GM18858 (cell line): ENCODE data around the gene CCL23.
"Not testable (repeated sequence)": the region's sequence is repeated elsewhere in the genome, so short reads cannot be mapped to it uniquely, and the experiment has no call there.

Experiments
- ATAC-seq: cut with Tn5 transposase; IDR thresholded peaks from one replicate; pipeline ENCODE4 v1.9.1; 2021; ENCODE audit not compliant: unreplicated experiment

Gene CCL23

DNA sequence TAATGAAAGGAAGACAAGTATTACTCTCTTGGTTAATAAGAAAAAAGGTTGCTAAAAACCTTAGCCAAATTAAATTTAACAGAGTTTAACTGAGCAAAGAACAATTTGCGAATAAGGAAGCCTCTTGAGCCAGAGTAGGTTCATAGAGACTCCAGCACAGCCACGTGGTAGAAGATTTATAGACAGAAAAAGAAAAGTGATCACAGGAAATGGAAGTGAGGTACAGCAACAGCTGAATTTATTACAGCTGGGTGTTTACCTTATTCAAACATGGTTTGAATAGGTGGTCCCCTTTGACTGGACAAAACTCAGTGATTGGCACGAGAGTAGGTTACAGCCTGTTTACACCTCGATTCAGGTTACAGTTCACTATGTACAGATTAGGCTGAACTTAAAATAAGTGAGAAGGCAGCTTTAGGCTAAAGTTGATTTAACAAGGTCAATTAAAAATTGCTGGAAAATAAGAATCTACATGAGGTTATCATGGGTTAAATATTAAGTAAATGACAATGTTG, 13.1 kb downstream of the CCL23 start:
- ATAC-seq = no peak

DNA sequence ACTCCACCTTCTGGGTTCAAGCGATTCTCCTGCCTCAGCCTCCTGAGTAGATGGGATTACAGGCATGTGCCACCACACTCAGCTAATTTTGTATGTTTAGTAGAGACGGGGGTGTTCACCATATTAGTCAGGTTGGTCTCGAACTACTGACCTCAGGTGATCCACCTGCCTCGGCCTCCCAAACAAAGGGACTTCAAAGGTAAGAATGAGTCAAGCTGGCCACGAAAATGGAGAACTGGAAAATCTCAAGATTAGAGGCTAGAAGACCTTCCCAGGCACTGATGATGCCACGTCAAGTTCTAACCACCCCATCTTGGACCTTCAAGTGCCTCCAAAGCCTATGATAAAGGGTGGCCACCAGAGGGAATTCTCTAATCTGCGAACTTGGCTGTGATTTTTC, 15.1 kb downstream of the CCL23 start:
- no peak for ATAC-seq

DNA sequence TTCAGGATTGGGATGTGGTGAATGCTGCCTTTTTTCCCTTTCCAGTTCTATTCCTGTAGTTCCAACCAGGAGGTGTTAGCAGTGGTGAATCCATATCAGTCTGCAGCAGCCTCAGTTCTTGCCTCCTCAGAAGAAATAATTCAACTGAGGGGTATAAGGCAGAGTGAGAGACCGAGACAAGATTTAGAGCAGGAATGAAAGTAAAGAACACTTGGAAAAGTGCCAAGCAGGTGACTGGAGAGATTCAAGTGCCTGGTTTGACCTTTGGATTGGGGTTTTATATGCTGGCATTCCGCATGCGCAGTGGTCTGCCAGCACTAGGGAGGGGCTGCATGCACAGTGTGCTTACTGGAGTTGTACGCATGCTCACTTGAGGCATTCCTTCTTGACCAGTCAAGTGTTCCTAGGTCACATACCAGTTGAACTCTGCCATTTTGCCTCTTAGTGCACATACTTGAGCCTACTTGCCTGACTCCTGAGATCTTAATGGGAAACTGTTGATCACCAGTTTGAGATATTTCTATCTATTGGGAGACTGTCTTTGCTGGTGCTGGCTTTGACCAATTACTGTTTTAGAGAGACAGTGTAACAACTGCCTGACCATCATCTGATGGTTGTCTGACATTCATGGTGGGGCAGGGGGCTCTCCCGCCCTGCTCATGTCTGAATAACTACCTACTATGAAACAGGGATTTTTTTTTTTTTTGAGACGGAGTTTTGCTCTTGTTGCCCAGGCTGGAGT, 15.7 kb downstream of the CCL23 start:
- ATAC-seq = no peak

DNA sequence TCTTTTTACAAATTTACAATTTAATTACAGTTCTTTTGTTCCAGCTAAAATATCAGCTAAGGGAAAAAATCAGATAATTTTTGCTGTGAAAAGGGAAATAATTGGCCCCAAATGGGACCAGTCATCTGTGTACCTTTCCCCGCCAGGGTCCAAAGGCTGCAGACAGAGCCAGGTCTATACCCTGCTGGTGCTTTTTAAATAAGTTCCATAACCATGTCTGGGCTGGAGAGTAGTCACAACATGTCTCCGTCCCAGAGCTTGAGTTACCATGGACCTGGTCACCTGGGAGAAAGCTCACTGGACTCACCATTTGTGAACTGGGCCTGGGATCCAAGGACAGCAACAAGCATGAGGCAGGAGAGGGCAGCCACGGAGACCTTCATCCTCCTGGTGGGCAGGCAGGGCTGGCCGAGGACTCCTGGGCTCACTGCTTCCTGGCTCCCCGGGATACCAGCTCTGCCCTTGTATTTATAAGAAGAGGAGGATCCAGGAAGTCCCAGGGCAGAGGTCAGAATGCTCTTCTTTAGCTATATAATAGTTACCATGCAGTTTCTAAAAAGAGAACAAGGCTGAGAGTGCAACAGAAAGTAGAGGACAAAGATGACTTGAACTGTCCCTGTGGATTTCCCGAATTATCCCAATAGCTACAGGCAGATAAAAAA, 16.5 kb downstream of the CCL23 start, which contains the start of gene CCL15:
Gene CCL15, minus strand, starts transcription at position 444 of the 662 bp plus-strand sequence. Its CDS starts 61 bp downstream, at position 383.
- no peak for ATAC-seq

DNA sequence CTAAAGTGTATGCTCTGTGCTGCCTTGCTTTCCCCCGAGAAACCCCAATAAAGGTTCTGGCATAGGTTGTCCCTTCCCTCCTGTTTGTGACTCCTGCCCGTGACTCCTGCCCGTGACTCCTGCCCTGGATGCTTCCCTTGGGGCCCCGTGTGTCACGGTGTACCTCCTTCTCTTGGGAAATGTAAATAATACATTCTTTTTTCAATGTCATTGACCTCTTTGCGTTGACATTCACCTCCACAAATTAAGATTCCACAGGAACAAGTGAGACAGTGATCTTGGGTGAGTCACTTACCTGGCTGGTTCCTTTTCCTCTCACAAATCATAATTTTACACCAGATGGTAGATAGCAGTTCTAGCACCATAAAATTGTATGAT, 17.1 kb downstream of the CCL23 start:
- ATAC-seq = no peak

DNA sequence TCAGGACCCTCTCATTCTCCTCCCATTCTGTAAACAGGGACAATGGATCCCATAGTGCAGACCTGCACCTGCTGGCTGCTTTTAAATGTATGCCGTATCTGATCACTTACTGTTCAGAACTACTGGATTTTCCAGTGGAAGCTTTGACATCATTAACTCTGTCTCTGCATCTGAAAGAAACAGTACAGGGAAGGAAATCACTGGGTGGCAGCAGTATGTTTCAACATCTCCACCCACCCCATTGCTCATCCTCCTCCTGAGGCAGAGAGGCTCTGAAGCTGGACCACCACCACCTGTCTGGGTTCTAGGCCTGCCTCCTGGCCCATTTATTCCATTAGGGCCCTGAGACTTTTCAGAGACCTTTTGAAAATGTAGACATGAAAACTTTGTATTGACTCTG, 19.0 kb downstream of the CCL23 start:
- no peak for ATAC-seq

DNA sequence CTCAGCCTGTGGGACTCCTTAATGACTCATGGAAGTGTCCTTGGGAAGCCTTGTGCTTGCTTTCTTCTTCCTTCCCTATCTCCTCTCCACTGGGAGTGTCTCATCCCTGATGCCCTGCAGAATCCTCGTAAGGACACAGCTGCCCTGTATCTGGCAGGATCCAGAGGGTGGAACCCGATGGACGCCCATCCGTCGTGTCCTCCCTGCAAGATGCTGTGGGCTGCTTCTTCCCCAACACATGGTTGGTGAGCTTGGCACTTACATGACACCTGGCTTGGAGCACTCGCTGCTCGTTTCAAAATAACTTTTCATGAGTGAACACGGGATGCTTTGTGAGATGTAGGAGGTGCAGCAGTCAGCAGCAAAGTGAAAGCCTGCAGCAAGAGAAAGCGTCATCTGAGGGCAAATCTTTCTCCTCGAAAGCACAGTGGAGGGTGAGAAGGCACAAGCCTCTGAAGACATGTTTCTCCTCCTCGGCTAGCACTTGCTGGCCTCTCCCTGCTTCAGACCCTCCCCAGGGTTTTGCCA, 19.7 kb downstream of the CCL23 start:
- no peak for ATAC-seq

DNA sequence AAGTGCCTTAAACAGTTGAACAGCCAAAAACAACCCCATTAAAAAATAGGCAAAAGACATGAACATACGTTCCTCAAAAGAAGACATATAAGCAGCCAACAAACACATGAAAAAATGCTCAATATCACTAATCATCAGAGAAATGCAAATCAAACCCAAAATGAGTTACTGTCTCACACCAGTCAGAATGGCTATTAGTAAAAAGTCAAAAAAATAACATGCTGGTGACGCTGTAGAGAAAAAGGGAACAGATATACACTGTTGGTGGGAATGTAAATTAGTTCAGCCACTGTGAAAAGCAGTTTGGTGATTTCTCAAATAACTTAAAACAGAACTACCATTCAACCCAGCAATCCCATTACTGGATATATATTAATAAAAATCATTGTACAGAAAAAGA, 22.4 kb downstream of the CCL23 start:
- ATAC-seq = not testable (repeated sequence)

DNA sequence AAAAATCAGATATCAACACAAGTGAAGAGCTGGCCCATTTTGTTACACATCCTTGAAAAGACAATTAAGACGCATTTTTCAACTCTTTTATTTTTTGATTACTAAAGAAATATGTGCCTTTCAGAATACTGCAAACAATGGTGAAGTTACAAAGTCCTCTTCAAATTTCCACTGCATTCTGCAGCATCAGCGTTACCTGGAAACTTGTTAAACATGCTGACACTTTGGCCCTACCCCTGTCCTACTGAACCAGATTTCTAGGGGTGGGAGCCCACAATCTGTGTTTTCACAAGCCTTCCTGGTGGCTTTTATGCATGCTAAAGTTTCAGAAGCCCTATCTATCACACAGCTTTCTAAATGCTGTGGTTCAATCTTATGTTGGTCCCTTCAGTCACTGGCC, 26.7 kb downstream of the CCL23 start:
- ATAC-seq = no peak

DNA sequence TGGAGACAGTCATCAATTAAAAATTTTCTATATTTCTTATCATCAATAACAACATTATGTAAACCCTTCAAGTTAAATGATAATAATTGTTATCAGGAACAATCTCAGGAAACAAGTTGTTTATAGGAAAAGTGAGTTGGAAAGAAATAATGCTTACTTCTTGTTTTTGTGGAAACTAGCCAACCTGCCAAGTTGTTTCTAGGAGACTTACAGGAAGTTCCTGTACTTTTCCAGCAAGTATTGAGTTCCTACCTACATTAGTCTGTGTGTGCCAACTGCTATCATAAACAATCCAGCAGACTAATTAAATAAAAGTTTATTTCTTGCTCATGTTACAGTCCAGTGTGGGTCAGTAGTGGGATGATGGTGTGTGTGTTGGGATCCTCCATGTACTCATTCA, 29.6 kb downstream of the CCL23 start:
- ATAC-seq = no peak

DNA sequence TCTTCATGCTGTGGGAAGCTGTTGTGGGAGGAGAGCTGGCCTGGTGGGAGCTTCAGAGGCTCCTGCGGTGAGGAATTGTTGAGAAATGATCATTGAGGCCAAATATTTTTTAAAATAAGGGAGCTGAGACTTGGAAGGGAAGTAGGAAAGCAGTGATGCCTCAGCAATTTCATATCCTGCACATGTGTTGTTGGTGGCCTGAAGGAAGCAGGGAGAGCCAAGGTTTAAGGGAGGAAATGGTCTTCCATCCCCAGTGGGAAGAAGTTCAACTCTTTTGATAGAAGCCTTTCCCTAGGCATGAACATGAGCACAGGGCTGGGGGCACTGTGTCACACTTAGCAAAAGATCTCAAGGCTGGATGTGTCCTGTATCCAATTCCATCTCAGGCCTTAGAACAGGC, 31.1 kb downstream of the CCL23 start, which contains the start of gene CCL14:
Gene CCL14, minus strand, starts transcription at position 87 of the 400 bp plus-strand sequence. Its CDS starts 80 bp downstream, at position 7.
- no peak for ATAC-seq

DNA sequence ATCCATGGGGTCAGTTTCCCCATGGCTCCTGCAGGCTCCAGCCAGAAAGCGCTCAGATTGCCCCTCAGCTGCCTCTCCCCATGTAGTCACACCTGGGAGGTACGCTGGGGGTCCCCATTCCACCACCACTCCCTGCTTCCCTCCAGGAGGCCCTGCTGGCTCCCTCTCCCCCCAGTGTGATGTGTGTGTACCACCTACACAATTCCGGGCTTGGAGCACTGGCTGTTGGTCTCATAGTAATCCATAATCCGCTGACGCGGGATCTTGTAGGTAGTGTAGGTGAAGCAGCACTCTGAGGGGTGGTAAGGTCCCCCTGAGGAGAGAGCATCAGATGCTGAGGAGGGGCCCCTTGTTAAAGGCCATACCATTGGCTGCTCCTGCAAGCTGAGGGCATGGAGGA, 33.6 kb downstream of the CCL23 start:
- ATAC-seq = no peak

DNA sequence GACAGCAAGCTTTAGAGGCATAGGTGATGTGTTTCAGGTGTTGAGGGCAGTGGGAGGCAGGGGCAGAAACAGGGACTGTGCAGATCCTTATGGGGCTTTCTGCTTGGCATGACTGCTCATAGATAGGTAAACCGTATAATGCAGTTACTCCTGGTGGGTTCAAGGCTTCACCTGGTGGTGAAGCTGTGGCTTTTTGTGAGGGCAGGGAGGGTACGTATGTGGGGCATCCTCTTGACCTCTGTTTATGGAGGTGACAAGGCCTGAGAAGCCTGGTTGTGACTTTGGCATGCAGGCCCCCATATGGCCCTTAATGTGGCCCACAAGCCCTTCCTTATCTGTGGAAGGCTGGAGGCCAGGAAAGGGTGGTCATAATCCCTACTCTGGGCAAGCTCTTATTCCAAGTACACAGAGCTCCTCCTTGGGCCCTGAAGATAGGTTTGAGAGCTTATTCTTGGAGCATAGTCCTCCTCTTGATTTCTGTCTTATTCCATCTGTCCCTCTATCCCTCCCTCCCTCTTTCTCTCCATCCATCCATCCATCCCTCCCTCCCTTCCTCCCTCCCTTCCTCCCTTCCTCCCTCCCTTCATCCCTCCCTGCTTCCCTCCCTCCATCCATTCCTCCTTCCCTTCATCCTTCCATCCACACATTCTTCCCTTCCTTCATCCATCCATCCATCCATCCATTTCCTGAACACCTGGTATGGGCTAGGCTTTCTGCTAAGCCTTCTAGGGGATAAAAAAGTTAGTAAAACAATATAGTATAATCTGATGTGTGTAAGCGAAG, 35.2 kb downstream of the CCL23 start:
- ATAC-seq = no peak

DNA sequence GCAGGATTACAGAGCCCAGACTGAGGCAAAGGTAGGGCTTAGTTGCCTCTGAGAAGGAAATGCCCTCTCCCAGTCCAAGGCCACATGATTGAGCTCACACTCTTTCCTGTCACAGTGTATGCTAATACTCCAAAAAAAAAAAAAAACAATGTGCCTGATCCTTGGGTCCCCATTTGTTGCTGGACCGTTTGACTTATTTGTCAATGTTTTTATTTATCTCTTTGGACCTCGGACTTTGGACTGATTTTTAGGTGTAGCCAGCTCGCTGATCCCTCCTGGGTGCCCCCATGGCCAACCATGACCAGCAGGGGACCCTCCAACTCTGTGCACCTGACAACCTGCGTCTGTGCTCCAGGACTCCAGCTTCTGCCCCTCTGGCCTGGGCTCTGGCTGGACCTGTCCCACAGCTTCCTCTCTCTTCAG, 35.9 kb downstream of the CCL23 start:
- ATAC-seq = no peak

DNA sequence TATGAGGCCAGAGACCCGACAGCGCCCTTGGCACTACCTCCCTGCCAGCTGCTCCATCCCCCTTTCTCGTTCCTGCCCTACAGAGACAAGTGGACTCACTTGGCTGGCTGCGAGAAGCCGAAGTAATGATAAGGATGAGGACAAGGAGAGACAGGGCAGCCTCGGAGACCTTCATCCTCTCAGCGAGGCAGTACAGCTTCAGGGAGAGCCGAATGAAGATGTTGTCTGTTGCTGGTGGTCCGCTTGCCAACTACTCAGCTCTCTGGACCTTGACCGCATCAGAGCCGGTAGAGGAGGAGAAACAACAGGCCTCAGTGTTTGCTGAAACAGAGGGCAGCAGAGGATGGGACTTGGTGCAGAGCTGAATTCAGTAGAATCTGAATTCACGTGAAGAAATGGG, 36.5 kb downstream of the CCL23 start, which contains the start of gene CCL16:
Gene CCL16, minus strand, starts transcription at position 252 of the 400 bp plus-strand sequence. Its CDS starts 77 bp downstream, at position 175.
- ATAC-seq = no peak

DNA sequence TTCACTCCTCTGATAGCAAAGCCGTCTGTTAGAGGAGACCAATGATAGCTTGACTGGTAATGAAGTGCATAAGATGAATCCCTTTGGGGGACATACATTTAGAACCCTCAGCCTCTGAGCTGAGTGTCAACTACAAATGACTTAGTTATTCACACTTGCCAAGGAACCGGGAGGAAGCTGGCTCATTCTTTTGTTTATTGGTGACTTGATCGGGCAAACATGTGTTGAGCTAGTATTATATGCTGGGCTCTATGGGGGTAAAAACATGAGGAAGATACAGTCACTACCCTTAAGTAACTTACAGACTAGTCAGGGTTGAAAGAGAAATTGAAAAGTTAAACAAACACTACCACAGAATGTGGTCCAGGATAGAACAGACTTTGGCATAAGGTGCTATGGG, 39.4 kb downstream of the CCL23 start:
- ATAC-seq = no peak

DNA sequence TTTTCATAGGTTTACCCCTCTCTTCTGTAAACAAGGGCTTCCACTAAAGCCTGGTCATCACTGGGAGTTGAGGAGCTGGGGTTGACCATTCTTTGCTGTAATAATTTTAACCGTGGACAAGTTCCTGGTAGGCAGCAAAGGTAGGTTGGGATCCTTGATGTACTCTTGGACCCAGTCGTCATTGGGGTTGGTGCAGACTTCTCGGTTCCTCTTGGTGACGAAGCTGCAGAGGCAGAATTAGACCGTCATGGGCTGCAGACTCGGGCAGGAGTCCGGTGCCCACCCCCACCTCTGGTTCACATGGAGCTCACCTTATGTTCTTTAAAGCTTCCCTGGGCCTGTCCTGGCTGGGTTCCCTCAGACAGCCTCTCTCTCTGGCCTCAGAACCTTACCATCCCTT, 40.3 kb downstream of the CCL23 start:
- no peak for ATAC-seq

DNA sequence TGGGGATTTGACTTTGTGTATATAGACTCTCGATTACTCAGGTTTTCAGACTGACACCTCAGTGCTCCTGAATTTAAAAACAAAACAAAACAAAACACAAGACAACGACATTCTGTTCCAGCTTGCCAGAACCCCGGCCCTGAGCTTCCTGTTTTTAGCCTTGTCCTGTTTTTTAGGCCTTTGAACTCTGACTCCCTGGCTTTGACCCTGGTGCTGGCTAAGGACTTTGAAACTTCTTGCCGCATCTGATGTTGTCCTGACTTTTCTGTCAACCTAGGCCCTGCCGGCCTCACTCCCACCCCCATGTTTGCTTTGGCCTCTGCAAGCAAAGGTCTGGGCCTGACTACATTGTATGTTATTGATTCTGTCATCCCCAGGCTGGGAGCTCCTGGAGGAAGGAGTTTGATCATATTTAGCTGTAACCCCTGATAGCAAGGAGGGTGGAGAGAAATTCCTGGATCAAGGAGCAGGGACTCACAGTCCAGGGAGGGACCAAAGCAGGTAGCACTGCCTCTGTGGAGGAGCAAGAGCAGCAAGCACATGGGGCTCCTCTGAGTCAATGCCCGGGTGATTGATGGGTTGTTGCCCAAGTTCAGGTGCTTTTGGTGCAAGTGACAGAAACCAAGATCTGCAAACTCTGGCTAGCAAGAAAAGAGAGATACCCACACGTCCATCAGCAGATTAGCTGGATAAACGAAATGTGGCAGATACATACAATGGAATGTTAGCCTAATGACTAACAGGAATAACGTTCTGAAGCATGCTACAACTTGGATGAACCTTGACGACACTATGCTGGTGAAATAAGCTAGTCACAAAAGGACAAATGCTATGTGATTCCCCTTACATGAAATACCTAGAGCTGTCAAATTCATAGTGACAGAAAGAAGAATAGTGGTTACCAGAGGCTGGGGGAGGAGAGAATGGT, 44.2 kb downstream of the CCL23 start:
- ATAC-seq = no peak

DNA sequence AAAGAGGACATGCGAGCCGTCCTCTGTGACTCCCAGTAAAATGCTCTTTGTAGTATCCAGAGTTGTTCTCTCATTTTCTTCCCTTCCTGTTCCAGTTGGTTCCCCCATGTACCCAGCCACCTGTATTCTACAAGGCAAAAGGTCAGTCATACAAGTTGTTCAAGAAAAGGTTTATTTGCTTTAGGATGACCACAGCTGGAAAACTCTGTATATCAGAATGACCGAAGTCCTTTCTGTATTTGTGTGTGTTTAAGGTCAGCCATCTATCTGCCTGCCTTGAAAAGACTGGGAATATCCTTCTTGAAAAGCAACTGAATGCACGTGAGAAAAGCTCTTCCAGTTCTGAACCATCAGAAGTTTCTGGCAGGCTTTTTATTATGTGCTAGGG, 44.8 kb downstream of the CCL23 start:
- ATAC-seq = no peak

DNA sequence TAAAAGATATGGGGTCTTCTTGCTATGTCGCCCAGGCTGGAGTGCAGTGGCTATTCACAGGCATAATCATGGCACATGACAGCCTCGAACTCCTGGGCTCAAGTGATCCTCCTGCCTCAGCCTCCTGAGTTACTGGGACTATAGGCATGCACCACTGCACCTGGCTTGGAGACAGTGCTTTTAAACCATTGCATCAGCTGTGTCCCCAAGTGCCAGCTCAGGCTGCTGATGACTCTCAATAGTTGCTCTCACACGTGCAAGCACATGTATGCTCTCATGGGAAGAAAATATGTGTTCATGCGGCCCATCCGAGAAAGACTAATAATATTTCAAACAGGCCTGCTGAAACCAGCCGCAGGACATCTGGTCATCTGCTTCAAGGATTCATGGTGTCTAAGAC, 45.2 kb downstream of the CCL23 start:
- ATAC-seq = no peak
